ENCODE results near the gene DXO. TPM values are rescaled to one million over a fixed set of nuclear protein-coding genes. Genes with fewer than 3 reads are reported as not detected.

Gene DXO
- total RNA-seq, 4 donors from 2014 or later: 16.2 to 46.1 (median 34.3) TPM

- H3K27ac ChIP-seq: no peak overlapping the region
- no peaks in the 10 kb centered on the region for H3K27me3 ChIP-seq
- 76 to 79% methylated on average over 7 to 11 of the region's 11 CpGs for WGBS, 2 donors
- no peak for DNase-seq (ENCODE audit: low spot score in 2 of 2)
- no peaks in the 10 kb centered on the region for H3K9me3 ChIP-seq
- peaks cover 0 to 28% (median 15%) of the 10 kb centered on the region in 4 donors for H3K4me1 ChIP-seq
- TF ChIP-seq CTCF (IDR thresholded peaks at IDR 0.05) (no peak), POLR2A (IDR thresholded peaks at IDR 0.05) (no peak), EP300 (IDR thresholded peaks at IDR 0.05) (no peak)
- no peak overlapping the region for H3K4me3 ChIP-seq
- H3K36me3 ChIP-seq: peaks cover 0 to 76% (median 37%) of the 10 kb centered on the region in 3 donors
Measured at GRCh38 chr6:31968326-31968725, 3.6 kb downstream of the DXO start.

- no peak overlapping the region for H3K4me3 ChIP-seq
- H3K27me3 ChIP-seq: no peaks in the 10 kb centered on the region
- WGBS, 2 donors: 69 to 85% methylated on average over 3 of the region's 3 CpGs
- no peak overlapping the region for H3K27ac ChIP-seq
- H3K36me3 ChIP-seq: peaks cover 0 to 80% (median 39%) of the 10 kb centered on the region in 3 donors
- TF ChIP-seq POLR2A (IDR thresholded peaks at IDR 0.05) (no peak), EP300 (IDR thresholded peaks at IDR 0.05) (no peak), CTCF (IDR thresholded peaks at IDR 0.05) (no peak)
- no peaks in the 10 kb centered on the region for H3K9me3 ChIP-seq
- peaks cover 0 to 24% (median 11%) of the 10 kb centered on the region in 4 donors for H3K4me1 ChIP-seq
- DNase-seq (ENCODE audit: low spot score in 2 of 2): no peak
Measured at GRCh38 chr6:31967926-31968320, 4.0 kb downstream of the DXO start.

GRCh38 chr6:31966997-31967925 lies 4.7 kb downstream of the DXO start:
- no peaks in the 10 kb centered on the region for H3K27me3 ChIP-seq
- TF ChIP-seq EP300 (IDR thresholded peaks at IDR 0.05): no peak
- no peak for TF ChIP-seq POLR2A (IDR thresholded peaks at IDR 0.05)
- no peak for TF ChIP-seq CTCF (IDR thresholded peaks at IDR 0.05)
- no peak for DNase-seq (ENCODE audit: low spot score in 2 of 2)
- H3K4me1 ChIP-seq: peaks cover 0 to 20% (median 7%) of the 10 kb centered on the region in 4 donors
- peaks cover 0 to 87% (median 46%) of the 10 kb centered on the region in 3 donors for H3K36me3 ChIP-seq
- H3K27ac ChIP-seq: no peak overlapping the region
- whole genome bisulfite sequencing, 2 donors: 84 to 88% methylated on average over 10 of the region's 10 CpGs
- no peaks in the 10 kb centered on the region for H3K9me3 ChIP-seq
- H3K4me3 ChIP-seq: no peak overlapping the region

GRCh38 chr6:31966506-31966905 lies 5.4 kb downstream of the DXO start:
- H3K27ac ChIP-seq: no peak overlapping the region
- WGBS, 2 donors: 83 to 93% methylated on average over 7 of the region's 7 CpGs
- no peak for DNase-seq (ENCODE audit: low spot score in 2 of 2)
- peaks cover 0 to 18% (median 7%) of the 10 kb centered on the region in 4 donors for H3K4me1 ChIP-seq
- peaks cover 0 to 94% (median 49%) of the 10 kb centered on the region in 3 donors for H3K36me3 ChIP-seq
- H3K4me3 ChIP-seq: no peak overlapping the region
- H3K9me3 ChIP-seq: no peaks in the 10 kb centered on the region
- TF ChIP-seq EP300 (IDR thresholded peaks at IDR 0.05) (no peak), CTCF (IDR thresholded peaks at IDR 0.05) (no peak), POLR2A (IDR thresholded peaks at IDR 0.05) (no peak)
- H3K27me3 ChIP-seq: no peaks in the 10 kb centered on the region

- no peak overlapping the region for H3K4me3 ChIP-seq
- H3K27ac ChIP-seq: no peak overlapping the region
- 89 to 90% methylated on average over 12 to 13 of the region's 13 CpGs for WGBS, 2 donors
- H3K36me3 ChIP-seq: peaks cover 0 to 100% (median 56%) of the 10 kb centered on the region in 3 donors
- H3K9me3 ChIP-seq: no peaks in the 10 kb centered on the region
- no peaks in the 10 kb centered on the region for H3K27me3 ChIP-seq
- no peak for DNase-seq (ENCODE audit: low spot score in 2 of 2)
- TF ChIP-seq CTCF (IDR thresholded peaks at IDR 0.05): no peak
- no peak for TF ChIP-seq POLR2A (IDR thresholded peaks at IDR 0.05)
- no peak for TF ChIP-seq EP300 (IDR thresholded peaks at IDR 0.05)
- H3K4me1 ChIP-seq: peaks cover 0 to 10% (median under 1%) of the 10 kb centered on the region in 4 donors
Measured at GRCh38 chr6:31965700-31966099, 6.2 kb downstream of the DXO start.

Data from tibial nerve (tissue), 4 donors.